H1 (cell line): ENCODE results near the gene PLAU. TPM values are rescaled to one million over a fixed set of nuclear protein-coding genes. Genes with fewer than 3 reads are reported as not detected.

Experiments
- CTCF ChIA-PET: fragments of 300-600 bp; sonication (Branson Sonifier 250); formaldehyde crosslinking; loops from one replicate; lab custom pipeline; 2021; ENCODE audit not compliant: partially characterized antibody; lab: Charles Lee
- POLR2A ChIA-PET: fragments of 300-600 bp; sonication (Branson Sonifier 250); formaldehyde crosslinking; loops from one replicate; lab custom pipeline; 2021; ENCODE audit warnings: inconsistent platforms; ENCODE audit not compliant: partially characterized antibody; lab: Charles Lee
- DNase-seq, 2 experiments: peaks; one replicate each; pipeline versions ENCODE4 v3.0.0 to v3.0.0-alpha.2; 2010 to 2022; ENCODE audit warnings: low spot score in 2 of 2, low read depth in 1 of 2, mixed read lengths in 1 of 2
- FAIRE-seq: peaks from 2 replicates; lab custom pipeline; 2011; peaks lifted over from hg19 to GRCh38; lab: Jason Lieb, UNC
- H2AFZ ChIP-seq: 2 replicates; pipeline ENCODE4 v1.8.1; 2012; ENCODE audit warnings: low read length, inconsistent platforms
- H2AK5ac ChIP-seq: 2 replicates; pipeline ENCODE4 v1.6.1; 2013; ENCODE audit warnings: low read depth, low read length
- H2BK120ac ChIP-seq: replicated peaks from 2 replicates; pipeline ENCODE3; 2013; ENCODE audit warnings: low read depth, low read length, inconsistent platforms
- H2BK12ac ChIP-seq: 2 replicates; pipeline ENCODE4 v1.6.1; 2013; ENCODE audit warnings: low read depth, low read length
- H2BK15ac ChIP-seq: 2 replicates; pipeline ENCODE4 v1.6.1; 2013; ENCODE audit warnings: low read length
- H2BK20ac ChIP-seq: 2 replicates; pipeline ENCODE4 v1.6.1; 2013; ENCODE audit warnings: low read length
- H2BK5ac ChIP-seq: 2 replicates; pipeline ENCODE4 v1.6.1; 2013; ENCODE audit warnings: low read depth, low read length
- H3K14ac ChIP-seq: 2 replicates; pipeline ENCODE4 v1.6.1; 2013; ENCODE audit warnings: inconsistent platforms; ENCODE audit not compliant: insufficient read length
- H3K18ac ChIP-seq: 2 replicates; pipeline ENCODE4 v1.6.1; 2013; ENCODE audit warnings: low read length; ENCODE audit errors: extremely low read depth
- H3K23ac ChIP-seq: 2 replicates; pipeline ENCODE4 v1.6.1; 2013; ENCODE audit warnings: inconsistent platforms; ENCODE audit not compliant: insufficient read length
- H3K23me2 ChIP-seq: 2 replicates; pipeline ENCODE4 v1.6.1; 2013; ENCODE audit warnings: low read depth, low read length
- H3K27ac ChIP-seq: 2 replicates; pipeline ENCODE4 v1.6.1; 2011; ENCODE audit warnings: low read depth, low read length, inconsistent platforms
- H3K27me3 ChIP-seq, 4 experiments: replicated peaks in 1 of 4; 1 replicate in 1 of 4; 2 replicates in 3 of 4; pipeline versions ENCODE4 v1.6.1 to v1.8.1; 2011 to 2013; ENCODE audit warnings: low read length in 3 of 4, mild to moderate bottlenecking in 3 of 4, inconsistent platforms in 2 of 4, mixed read lengths in 2 of 4, moderate library complexity in 1 of 4; ENCODE audit not compliant: control insufficient read depth in 3 of 4, insufficient read depth in 3 of 4; ENCODE audit errors: extremely low read depth in 1 of 4
- H3K36me3 ChIP-seq, 4 experiments: 2 replicates each; pipeline versions ENCODE4 v1.6.1 to v1.8.1; 2011 to 2013; ENCODE audit warnings: mild to moderate bottlenecking in 4 of 4, low read length in 3 of 4, moderate library complexity in 2 of 4, control low read depth in 1 of 4, inconsistent platforms in 1 of 4; ENCODE audit not compliant: insufficient read depth in 4 of 4, control insufficient read depth in 2 of 4
- H3K4ac ChIP-seq: replicated peaks from 2 replicates; pipeline ENCODE3; 2013; ENCODE audit warnings: low read length, low read depth, mixed read lengths, inconsistent platforms; ENCODE audit not compliant: insufficient read length
- H3K4me1 ChIP-seq, 4 experiments: replicated peaks in 1 of 4; 1 replicate in 1 of 4; 2 replicates in 3 of 4; pipeline versions ENCODE4 v1.6.1 to v1.8.1; 2011 to 2013; ENCODE audit warnings: low read length in 3 of 4, inconsistent platforms in 2 of 4, mixed read lengths in 1 of 4; ENCODE audit not compliant: insufficient read depth in 4 of 4, control insufficient read depth in 3 of 4
- H3K4me2 ChIP-seq, 2 experiments: 2 replicates each; pipeline versions ENCODE4 v1.6.1 to v1.8.1; 2011 to 2013; ENCODE audit warnings: low read depth in 2 of 2, low read length in 2 of 2, control low read depth in 1 of 2, inconsistent platforms in 1 of 2, mild to moderate bottlenecking in 1 of 2; ENCODE audit not compliant: insufficient read depth in 1 of 2
- H3K4me3 ChIP-seq, 4 experiments: fragments of 200-600, 300-600 bp in 1 of 4; sonication (generic), shearing (Covaris generic), sonication (Bioruptor Twin) in 1 of 4; 2 replicates each; pipeline versions ENCODE4 v1.5.1 to v1.8.1; 2011 to 2016; ENCODE audit warnings: low read length in 4 of 4, low read depth in 3 of 4, control low read depth in 2 of 4, inconsistent platforms in 2 of 4, mild to moderate bottlenecking in 2 of 4, mixed read lengths in 1 of 4, moderate library complexity in 1 of 4; ENCODE audit not compliant: insufficient read depth in 2 of 4; ENCODE audit errors: extremely low read depth in 1 of 4
- H3K56ac ChIP-seq: replicated peaks from 2 replicates; pipeline ENCODE3; 2013; ENCODE audit warnings: low read depth, mild to moderate bottlenecking, mixed read lengths, low read length, inconsistent platforms; ENCODE audit not compliant: insufficient read length
- H3K79me1 ChIP-seq: 2 replicates; pipeline ENCODE4 v1.6.1; 2013; ENCODE audit warnings: low read depth, low read length, control low read depth
- H3K79me2 ChIP-seq, 2 experiments: 2 replicates each; pipeline versions ENCODE4 v1.6.1 to v1.8.1; 2012 to 2013; ENCODE audit warnings: low read length in 2 of 2, mild to moderate bottlenecking in 2 of 2, inconsistent platforms in 1 of 2; ENCODE audit not compliant: insufficient read depth in 2 of 2, control insufficient read depth in 1 of 2
- H3K9ac ChIP-seq, 4 experiments: replicated peaks in 1 of 4; 1 replicate in 1 of 4; 2 replicates in 3 of 4; pipeline versions ENCODE4 v1.6.1 to v1.8.1; 2011 to 2013; ENCODE audit warnings: low read depth in 3 of 4, low read length in 3 of 4, control low read depth in 2 of 4, mild to moderate bottlenecking in 2 of 4, moderate library complexity in 2 of 4, inconsistent platforms in 1 of 4; ENCODE audit errors: extremely low read depth in 1 of 4
- H3K9me3 ChIP-seq, 2 experiments: 2 replicates each; pipeline versions ENCODE4 v1.6.1 to v1.8.1; 2012 to 2013; ENCODE audit warnings: mild to moderate bottlenecking in 2 of 2, moderate library complexity in 2 of 2, control low read depth in 1 of 2, inconsistent platforms in 1 of 2, low read depth in 1 of 2, low read length in 1 of 2, mixed read lengths in 1 of 2; ENCODE audit not compliant: insufficient read depth in 2 of 2
- H4K20me1 ChIP-seq, 2 experiments: replicated peaks in 1 of 2; 2 replicates each; pipeline versions ENCODE3 to v1.8.1; 2011 to 2013; ENCODE audit warnings: inconsistent platforms in 2 of 2, low read length in 2 of 2, mild to moderate bottlenecking in 1 of 2; ENCODE audit not compliant: insufficient read depth in 2 of 2, control insufficient read depth in 1 of 2
- H4K5ac ChIP-seq: 2 replicates; pipeline ENCODE4 v1.6.1; 2013; ENCODE audit warnings: low read length, low read depth, mixed read lengths, inconsistent platforms; ENCODE audit not compliant: insufficient read length
- H4K8ac ChIP-seq: 2 replicates; pipeline ENCODE4 v1.8.0; 2013; ENCODE audit warnings: mild to moderate bottlenecking, moderate library complexity, low read length, inconsistent platforms; ENCODE audit not compliant: insufficient read depth; ENCODE audit errors: extremely low read depth
- H4K91ac ChIP-seq: replicated peaks from 2 replicates; pipeline ENCODE3; 2013; ENCODE audit warnings: low read length, mixed read lengths, inconsistent platforms; ENCODE audit not compliant: insufficient read length
- BCL11A ChIP-seq, 2 experiments: IDR thresholded peaks; one replicate each; pipeline ENCODE4 v1.6.1; 2011; ENCODE audit warnings: low read depth in 2 of 2, low read length in 2 of 2, mild to moderate bottlenecking in 2 of 2
- CHD2 ChIP-seq: IDR thresholded peaks from 2 replicates; pipeline ENCODE4 v1.6.1; 2012; ENCODE audit warnings: low read length, improper control_type of control experiment
- FOSL1 ChIP-seq: IDR thresholded peaks from 2 replicates; pipeline ENCODE4 v1.6.1; 2011; ENCODE audit warnings: mild to moderate bottlenecking, low read depth, low read length, moderate library complexity; ENCODE audit not compliant: insufficient read depth
- JUND ChIP-seq: IDR thresholded peaks from 2 replicates; pipeline ENCODE4 v1.6.1; 2011; ENCODE audit warnings: mild to moderate bottlenecking, improper control_type of control experiment, low read length
- PHF8 ChIP-seq: fragments of 200-600 bp; sonication (generic); conservative IDR thresholded peaks from 2 replicates; pipeline ENCODE4 v1.7.1; 2012; ENCODE audit warnings: low read depth, mild to moderate bottlenecking, inconsistent platforms, low read length, moderate library complexity
- SIX5 ChIP-seq: IDR thresholded peaks from 2 replicates; pipeline ENCODE4 v1.6.1; 2011; ENCODE audit warnings: mild to moderate bottlenecking, low read depth, low read length
- ZNF274 ChIP-seq: IDR thresholded peaks from 2 replicates; pipeline ENCODE4 v1.7.0; 2012; ENCODE audit warnings: low read length, borderline replicate concordance; ENCODE audit errors: extremely low read depth
- WGBS, 2 experiments: shearing (Covaris generic) in 1 of 2; methylation state at CpG; one replicate each; pipeline versions ENCODE4 v1.1.6 to v1.1.7; 2013 to 2015; ENCODE audit warnings: low lambda C conversion rate in 2 of 2, mixed read lengths in 2 of 2, inconsistent platforms in 1 of 2, low coverage in 1 of 2, missing lambda C conversion rate in 1 of 2; ENCODE audit not compliant: insufficient replicate concordance in 2 of 2, insufficient coverage in 1 of 2, insufficient read length in 1 of 2; ENCODE audit errors: extremely low coverage in 1 of 2, missing lambda C conversion rate in 1 of 2; 5-methylcytosine and 5-hydroxymethylcytosine counted together
- polyA plus RNA-seq, 7 experiments: library from polyadenylated mRNA; depleted of rRNA in 3 of 7; stranded (reverse) in 5 of 7; unstranded in 2 of 7; fragments of >200 nt in 5 of 7; fragments of 200-250 nt in 2 of 7; gene quantifications; 1 replicate in 5 of 7; 2 replicates in 1 of 7; 4 replicates in 1 of 7; pipeline versions ENCODE4 v1.2.1 to v1.2.3, GENCODE V29; 2011 to 2013; ENCODE audit warnings: missing spikeins in 2 of 7, mixed read lengths in 2 of 7
- total RNA-seq: library from RNA; stranded (reverse); fragmentation: NEBNext Ultra II Directional; extraction: Animal tissue kit (Norgen Biotek cat#: 25700); gene quantifications from 2 replicates; pipeline ENCODE4 v1.2.1, GENCODE V29; 2021

The PLAU gene
- total and polyA plus RNA-seq, 2 of the 8 experiments (the other 6 are each of a cell fraction or from before 2014, with no cell fraction given), result 16.2 to 26.1 TPM

DNA sequence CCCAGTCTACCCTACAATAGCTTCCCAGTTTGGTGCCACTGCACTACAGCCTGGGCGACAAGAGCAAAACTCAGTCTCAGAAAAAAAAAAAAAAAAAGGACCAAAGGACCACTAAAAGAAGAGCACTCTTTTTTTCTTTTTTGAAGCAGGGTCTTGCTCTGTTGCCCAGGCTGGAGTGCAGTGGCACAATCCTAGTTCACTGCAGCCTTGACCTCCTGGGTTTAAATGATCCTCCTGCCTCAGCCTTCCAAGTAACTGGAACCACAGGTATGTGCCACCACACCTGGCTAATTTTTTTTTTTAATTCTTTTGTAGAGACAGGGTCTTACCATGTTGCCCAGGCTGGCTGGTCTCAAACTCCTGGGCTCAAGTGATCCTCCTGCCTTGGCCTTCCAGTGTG, 14.0 kb downstream of the PLAU start:
- Histone ChIP-seq H2BK5ac (no peak overlapping the region), H3K14ac (no peak overlapping the region), H2BK20ac (peak overlapping the region; percentile 88), H4K8ac (no peak overlapping the region), H2BK15ac (no peak overlapping the region), H3K23me2 (no peaks in the 10 kb centered on the region), H4K20me1 (no peaks in the 10 kb centered on the region), H3K4me3 (no peak overlapping the region), H3K18ac (no peak overlapping the region; the same call in 1 of the 2 replicates), H3K56ac (no peak overlapping the region), H2AFZ (no peak overlapping the region), H3K9ac (no peak overlapping the region), H4K5ac (no peak overlapping the region), H3K79me1 (no peaks in the 10 kb centered on the region), H3K23ac (no peak overlapping the region), H4K91ac (peak overlapping the region; percentile 72), H2BK12ac (no peak overlapping the region), H3K27ac (no peak overlapping the region), H3K9me3 (no peaks in the 10 kb centered on the region; a peak in 1 of 4 replicates), H3K4me1 (peaks cover 3 to 10% (median 4%) of the 10 kb centered on the region in 4 experiments)
- 88% methylated on average over 1 of the region's 1 CpG; no CpG with 5 or more reads in 1 of the 2 experiments for WGBS, 2 experiments
- POLR2A ChIA-PET, result interaction anchor here (0.6 to 2.1 kb wide), 5 partner anchors 8 to 117 kb away, joined by 3 to 8 read pairs (median 4); no protein-coding TSS in a partner anchor
- DNase-seq, result no peak
- no peak for FAIRE-seq
- TF ChIP-seq ZNF274 (no peak), CHD2 (no peak), PHF8 (no peak), FOSL1 (no peak), JUND (no peak), BCL11A (IDR thresholded peaks at IDR 0.05; ENCODE audit: low read depth in 2 of 2, low read length in 2 of 2) (no peak), SIX5 (no peak)
- TF ChIP-seq, all 59 proteins: peak for 0
- no peak overlapping the region for H2BK120ac ChIP-seq
- no peaks in the 10 kb centered on the region for H3K79me2 ChIP-seq
- 0 out of 4 replicates have a peak overlapping the region, but pooled peaks of 1 of the 2 experiments have one; percentile 16 for H3K4me2 ChIP-seq
- H2AK5ac ChIP-seq, result no peak overlapping the region
- no peak overlapping the region for H3K4ac ChIP-seq
- CTCF ChIA-PET, result interaction anchor here (1.0 to 1.1 kb wide), 3 partner anchors 13 to 36 kb away, joined by 3 to 6 read pairs (median 3); no protein-coding TSS in a partner anchor
- no peaks in the 10 kb centered on the region for H3K27me3 ChIP-seq
- no peaks in the 10 kb centered on the region for H3K36me3 ChIP-seq
